Measurements from ENCODE around the gene STK35.

- no peak for TF ChIP-seq POLR2A (IDR thresholded peaks at IDR 0.05)
- no peak for TF ChIP-seq CTCF (IDR thresholded peaks at IDR 0.05)
Measured at GRCh38 chr20:2088891-2089290, 12.7 kb upstream of the STK35 start.
